H1 (cell line): ENCODE measurements around the gene LTBP3. TPM values are rescaled to one million over a fixed set of nuclear protein-coding genes. Genes with fewer than 3 reads are reported as not detected.

ENCODE experiments used
- CTCF ChIA-PET: fragments of 300-600 bp; sonication (Branson Sonifier 250); formaldehyde crosslinking; loops from one replicate; lab custom pipeline; 2021; ENCODE audit not compliant: partially characterized antibody; lab: Charles Lee
- POLR2A ChIA-PET: fragments of 300-600 bp; sonication (Branson Sonifier 250); formaldehyde crosslinking; loops from one replicate; lab custom pipeline; 2021; ENCODE audit warnings: inconsistent platforms; ENCODE audit not compliant: partially characterized antibody; lab: Charles Lee
- DNase-seq, 2 experiments: peaks; one replicate each; pipeline versions ENCODE4 v3.0.0 to v3.0.0-alpha.2; 2010 to 2022; ENCODE audit warnings: low spot score in 2 of 2, low read depth in 1 of 2, mixed read lengths in 1 of 2
- FAIRE-seq: peaks from 2 replicates; lab custom pipeline; 2011; peaks lifted over from hg19 to GRCh38; lab: Jason Lieb, UNC
- H2AFZ ChIP-seq: 2 replicates; pipeline ENCODE4 v1.8.1; 2012; ENCODE audit warnings: low read length, inconsistent platforms
- H2AK5ac ChIP-seq: 2 replicates; pipeline ENCODE4 v1.6.1; 2013; ENCODE audit warnings: low read depth, low read length
- H2BK120ac ChIP-seq: replicated peaks from 2 replicates; pipeline ENCODE3; 2013; ENCODE audit warnings: low read depth, low read length, inconsistent platforms
- H2BK12ac ChIP-seq: 2 replicates; pipeline ENCODE4 v1.6.1; 2013; ENCODE audit warnings: low read depth, low read length
- H2BK15ac ChIP-seq: 2 replicates; pipeline ENCODE4 v1.6.1; 2013; ENCODE audit warnings: low read length
- H2BK20ac ChIP-seq: 2 replicates; pipeline ENCODE4 v1.6.1; 2013; ENCODE audit warnings: low read length
- H2BK5ac ChIP-seq: 2 replicates; pipeline ENCODE4 v1.6.1; 2013; ENCODE audit warnings: low read depth, low read length
- H3K14ac ChIP-seq: 2 replicates; pipeline ENCODE4 v1.6.1; 2013; ENCODE audit warnings: inconsistent platforms; ENCODE audit not compliant: insufficient read length
- H3K18ac ChIP-seq: 2 replicates; pipeline ENCODE4 v1.6.1; 2013; ENCODE audit warnings: low read length; ENCODE audit errors: extremely low read depth
- H3K23ac ChIP-seq: 2 replicates; pipeline ENCODE4 v1.6.1; 2013; ENCODE audit warnings: inconsistent platforms; ENCODE audit not compliant: insufficient read length
- H3K23me2 ChIP-seq: 2 replicates; pipeline ENCODE4 v1.6.1; 2013; ENCODE audit warnings: low read depth, low read length
- H3K27ac ChIP-seq: 2 replicates; pipeline ENCODE4 v1.6.1; 2011; ENCODE audit warnings: low read depth, low read length, inconsistent platforms
- H3K27me3 ChIP-seq, 4 experiments: replicated peaks in 1 of 4; 1 replicate in 1 of 4; 2 replicates in 3 of 4; pipeline versions ENCODE4 v1.6.1 to v1.8.1; 2011 to 2013; ENCODE audit warnings: low read length in 3 of 4, mild to moderate bottlenecking in 3 of 4, inconsistent platforms in 2 of 4, mixed read lengths in 2 of 4, moderate library complexity in 1 of 4; ENCODE audit not compliant: control insufficient read depth in 3 of 4, insufficient read depth in 3 of 4; ENCODE audit errors: extremely low read depth in 1 of 4
- H3K36me3 ChIP-seq, 4 experiments: 2 replicates each; pipeline versions ENCODE4 v1.6.1 to v1.8.1; 2011 to 2013; ENCODE audit warnings: mild to moderate bottlenecking in 4 of 4, low read length in 3 of 4, moderate library complexity in 2 of 4, control low read depth in 1 of 4, inconsistent platforms in 1 of 4; ENCODE audit not compliant: insufficient read depth in 4 of 4, control insufficient read depth in 2 of 4
- H3K4ac ChIP-seq: replicated peaks from 2 replicates; pipeline ENCODE3; 2013; ENCODE audit warnings: low read length, low read depth, mixed read lengths, inconsistent platforms; ENCODE audit not compliant: insufficient read length
- H3K4me1 ChIP-seq, 4 experiments: replicated peaks in 1 of 4; 1 replicate in 1 of 4; 2 replicates in 3 of 4; pipeline versions ENCODE4 v1.6.1 to v1.8.1; 2011 to 2013; ENCODE audit warnings: low read length in 3 of 4, inconsistent platforms in 2 of 4, mixed read lengths in 1 of 4; ENCODE audit not compliant: insufficient read depth in 4 of 4, control insufficient read depth in 3 of 4
- H3K4me2 ChIP-seq, 2 experiments: 2 replicates each; pipeline versions ENCODE4 v1.6.1 to v1.8.1; 2011 to 2013; ENCODE audit warnings: low read depth in 2 of 2, low read length in 2 of 2, control low read depth in 1 of 2, inconsistent platforms in 1 of 2, mild to moderate bottlenecking in 1 of 2; ENCODE audit not compliant: insufficient read depth in 1 of 2
- H3K4me3 ChIP-seq, 4 experiments: fragments of 200-600, 300-600 bp in 1 of 4; sonication (generic), shearing (Covaris generic), sonication (Bioruptor Twin) in 1 of 4; 2 replicates each; pipeline versions ENCODE4 v1.5.1 to v1.8.1; 2011 to 2016; ENCODE audit warnings: low read length in 4 of 4, low read depth in 3 of 4, control low read depth in 2 of 4, inconsistent platforms in 2 of 4, mild to moderate bottlenecking in 2 of 4, mixed read lengths in 1 of 4, moderate library complexity in 1 of 4; ENCODE audit not compliant: insufficient read depth in 2 of 4; ENCODE audit errors: extremely low read depth in 1 of 4
- H3K56ac ChIP-seq: replicated peaks from 2 replicates; pipeline ENCODE3; 2013; ENCODE audit warnings: low read depth, mild to moderate bottlenecking, mixed read lengths, low read length, inconsistent platforms; ENCODE audit not compliant: insufficient read length
- H3K79me1 ChIP-seq: 2 replicates; pipeline ENCODE4 v1.6.1; 2013; ENCODE audit warnings: low read depth, low read length, control low read depth
- H3K79me2 ChIP-seq, 2 experiments: 2 replicates each; pipeline versions ENCODE4 v1.6.1 to v1.8.1; 2012 to 2013; ENCODE audit warnings: low read length in 2 of 2, mild to moderate bottlenecking in 2 of 2, inconsistent platforms in 1 of 2; ENCODE audit not compliant: insufficient read depth in 2 of 2, control insufficient read depth in 1 of 2
- H3K9ac ChIP-seq, 4 experiments: replicated peaks in 1 of 4; 1 replicate in 1 of 4; 2 replicates in 3 of 4; pipeline versions ENCODE4 v1.6.1 to v1.8.1; 2011 to 2013; ENCODE audit warnings: low read depth in 3 of 4, low read length in 3 of 4, control low read depth in 2 of 4, mild to moderate bottlenecking in 2 of 4, moderate library complexity in 2 of 4, inconsistent platforms in 1 of 4; ENCODE audit errors: extremely low read depth in 1 of 4
- H3K9me3 ChIP-seq, 2 experiments: 2 replicates each; pipeline versions ENCODE4 v1.6.1 to v1.8.1; 2012 to 2013; ENCODE audit warnings: mild to moderate bottlenecking in 2 of 2, moderate library complexity in 2 of 2, control low read depth in 1 of 2, inconsistent platforms in 1 of 2, low read depth in 1 of 2, low read length in 1 of 2, mixed read lengths in 1 of 2; ENCODE audit not compliant: insufficient read depth in 2 of 2
- H4K20me1 ChIP-seq, 2 experiments: replicated peaks in 1 of 2; 2 replicates each; pipeline versions ENCODE3 to v1.8.1; 2011 to 2013; ENCODE audit warnings: inconsistent platforms in 2 of 2, low read length in 2 of 2, mild to moderate bottlenecking in 1 of 2; ENCODE audit not compliant: insufficient read depth in 2 of 2, control insufficient read depth in 1 of 2
- H4K5ac ChIP-seq: 2 replicates; pipeline ENCODE4 v1.6.1; 2013; ENCODE audit warnings: low read length, low read depth, mixed read lengths, inconsistent platforms; ENCODE audit not compliant: insufficient read length
- H4K8ac ChIP-seq: 2 replicates; pipeline ENCODE4 v1.8.0; 2013; ENCODE audit warnings: mild to moderate bottlenecking, moderate library complexity, low read length, inconsistent platforms; ENCODE audit not compliant: insufficient read depth; ENCODE audit errors: extremely low read depth
- H4K91ac ChIP-seq: replicated peaks from 2 replicates; pipeline ENCODE3; 2013; ENCODE audit warnings: low read length, mixed read lengths, inconsistent platforms; ENCODE audit not compliant: insufficient read length
- CHD1 ChIP-seq: IDR thresholded peaks from 2 replicates; pipeline ENCODE4 v1.6.1; 2012; ENCODE audit warnings: low read depth, low read length, improper control_type of control experiment
- CTBP2 ChIP-seq: IDR thresholded peaks from 2 replicates; pipeline ENCODE4 v1.7.0; 2011; ENCODE audit warnings: borderline replicate concordance, mild to moderate bottlenecking, moderate library complexity, mixed read lengths, low read length; ENCODE audit not compliant: insufficient read depth, insufficient read length
- FOSL1 ChIP-seq: IDR thresholded peaks from 2 replicates; pipeline ENCODE4 v1.6.1; 2011; ENCODE audit warnings: mild to moderate bottlenecking, low read depth, low read length, moderate library complexity; ENCODE audit not compliant: insufficient read depth
- GABPA ChIP-seq: IDR thresholded peaks from 2 replicates; pipeline ENCODE4 v1.6.1; 2011; ENCODE audit warnings: mild to moderate bottlenecking, low read length, moderate library complexity, borderline replicate concordance; ENCODE audit not compliant: insufficient read depth
- HDAC6 ChIP-seq: IDR thresholded peaks from one replicate; pipeline ENCODE4 v1.7.1; 2012; ENCODE audit warnings: low read depth, mild to moderate bottlenecking, inconsistent platforms, low read length, moderate library complexity
- JUND ChIP-seq: IDR thresholded peaks from 2 replicates; pipeline ENCODE4 v1.6.1; 2011; ENCODE audit warnings: mild to moderate bottlenecking, improper control_type of control experiment, low read length
- NANOG ChIP-seq: IDR thresholded peaks from 2 replicates; pipeline ENCODE4 v1.6.1; 2011; ENCODE audit warnings: low read length, low read depth, mild to moderate bottlenecking, inconsistent platforms; ENCODE audit not compliant: insufficient read depth, poor library complexity, severe bottlenecking
- SIRT6 ChIP-seq: IDR thresholded peaks from one replicate; pipeline ENCODE4 v1.7.1; 2012; ENCODE audit warnings: low read length, inconsistent platforms
- SIX5 ChIP-seq: IDR thresholded peaks from 2 replicates; pipeline ENCODE4 v1.6.1; 2011; ENCODE audit warnings: mild to moderate bottlenecking, low read depth, low read length
- SRF ChIP-seq: IDR thresholded peaks from 2 replicates; pipeline ENCODE4 v1.6.1; 2011; ENCODE audit warnings: mild to moderate bottlenecking, low read depth, low read length, moderate library complexity
- TBP ChIP-seq: IDR thresholded peaks from 2 replicates; pipeline ENCODE4 v1.6.1; 2011; ENCODE audit warnings: low read depth, low read length, improper control_type of control experiment
- WGBS, 2 experiments: shearing (Covaris generic) in 1 of 2; methylation state at CpG; one replicate each; pipeline versions ENCODE4 v1.1.6 to v1.1.7; 2013 to 2015; ENCODE audit warnings: low lambda C conversion rate in 2 of 2, mixed read lengths in 2 of 2, inconsistent platforms in 1 of 2, low coverage in 1 of 2, missing lambda C conversion rate in 1 of 2; ENCODE audit not compliant: insufficient replicate concordance in 2 of 2, insufficient coverage in 1 of 2, insufficient read length in 1 of 2; ENCODE audit errors: extremely low coverage in 1 of 2, missing lambda C conversion rate in 1 of 2; 5-methylcytosine and 5-hydroxymethylcytosine counted together
- polyA plus RNA-seq, 7 experiments: library from polyadenylated mRNA; depleted of rRNA in 3 of 7; stranded (reverse) in 5 of 7; unstranded in 2 of 7; fragments of >200 nt in 5 of 7; fragments of 200-250 nt in 2 of 7; gene quantifications; 1 replicate in 5 of 7; 2 replicates in 1 of 7; 4 replicates in 1 of 7; pipeline versions ENCODE4 v1.2.1 to v1.2.3, GENCODE V29; 2011 to 2013; ENCODE audit warnings: missing spikeins in 2 of 7, mixed read lengths in 2 of 7
- total RNA-seq: library from RNA; stranded (reverse); fragmentation: NEBNext Ultra II Directional; extraction: Animal tissue kit (Norgen Biotek cat#: 25700); gene quantifications from 2 replicates; pipeline ENCODE4 v1.2.1, GENCODE V29; 2021
- TF ChIP-seq, protein P1 (sequence below), 3 experiments: IDR thresholded peaks; 1 replicate in 2 of 3; 2 replicates in 1 of 3; pipeline versions ENCODE4 v1.5.1 to v1.6.1; 2011; ENCODE audit warnings: low read length in 3 of 3, mild to moderate bottlenecking in 3 of 3, inconsistent platforms in 2 of 3, low read depth in 1 of 3, moderate library complexity in 1 of 3; ENCODE audit not compliant: insufficient read depth in 1 of 3; ENCODE audit errors: control extremely low read depth in 1 of 3

The LTBP3 gene
- total and polyA plus RNA-seq, 2 of the 8 experiments (the other 6 are each of a cell fraction or from before 2014, with no cell fraction given) = 12.8 to 17.8 TPM

DNA sequence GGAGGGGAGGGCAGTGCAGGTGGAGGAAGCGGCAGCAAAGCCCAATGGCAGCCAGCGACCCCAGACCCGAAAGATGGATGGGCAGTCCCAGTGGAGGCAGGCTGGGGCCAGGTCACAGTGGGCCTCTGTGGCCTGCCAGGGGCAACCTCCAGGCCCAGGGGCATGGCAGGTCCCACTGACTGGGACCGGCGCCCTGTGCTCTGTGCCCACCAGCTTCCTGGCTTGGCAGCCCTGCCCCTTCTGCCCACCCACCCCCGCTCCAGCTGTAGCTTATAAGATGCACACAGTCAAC, 41.7 kb upstream of the LTBP3 start:
- WGBS, 2 experiments = 86% methylated on average over 5 of the region's 6 CpGs; no CpG with 5 or more reads in 1 of the 2 experiments
- no peaks in the 10 kb centered on the region for H3K23me2 ChIP-seq
- H3K27ac ChIP-seq = no peak overlapping the region
- H3K79me1 ChIP-seq = no peaks in the 10 kb centered on the region
- ChIA-PET CTCF (interaction anchor here (0.9 to 14.8 kb wide), 2 partner anchors 9 to 59 kb away, joined by 3 to 227 read pairs; partner anchors contain the start of gene KCNK7), POLR2A (interaction anchor here (0.6 to 3.7 kb wide), 4 partner anchors 12 to 193 kb away, joined by 3 to 12 read pairs (median 4); no protein-coding TSS in a partner anchor)
- no peak overlapping the region for H3K4me3 ChIP-seq
- peaks cover 0 to 2% of the 10 kb centered on the region in 2 experiments for H4K20me1 ChIP-seq
- H3K18ac ChIP-seq = no peak overlapping the region
- no peaks in the 10 kb centered on the region for H3K4me1 ChIP-seq
- no peak overlapping the region for H2BK12ac ChIP-seq
- no peak overlapping the region for H4K5ac ChIP-seq
- H3K9ac ChIP-seq = no peak overlapping the region
- no peak overlapping the region for H2BK15ac ChIP-seq
- H3K36me3 ChIP-seq = peaks cover 5 to 21% (median 11%) of the 10 kb centered on the region in 4 experiments; a peak in 6 of 8 replicates
- no peak overlapping the region for H2AFZ ChIP-seq
- H4K91ac ChIP-seq = no peak overlapping the region
- no peak for FAIRE-seq
- no peak overlapping the region for H3K56ac ChIP-seq
- no peak overlapping the region for H3K4ac ChIP-seq
- H3K4me2 ChIP-seq = no peak overlapping the region
- H2BK5ac ChIP-seq = no peak overlapping the region
- H2AK5ac ChIP-seq = no peak overlapping the region
- no peaks in the 10 kb centered on the region; a peak in 1 of 7 replicates for H3K27me3 ChIP-seq
- H3K14ac ChIP-seq = no peak overlapping the region
- H2BK20ac ChIP-seq = no peak overlapping the region
- H3K79me2 ChIP-seq = no peaks in the 10 kb centered on the region
- no peak overlapping the region for H4K8ac ChIP-seq
- no peak overlapping the region for H3K23ac ChIP-seq
- no peak for DNase-seq
- no peaks in the 10 kb centered on the region for H3K9me3 ChIP-seq
- no peak overlapping the region for H2BK120ac ChIP-seq
- TF ChIP-seq CTBP2 = no peak
- no peak for TF ChIP-seq FOSL1
- no peak for TF ChIP-seq GABPA
- TF ChIP-seq CHD1 = no peak
- TF ChIP-seq SRF = no peak
- no peak for TF ChIP-seq SIX5
- TF ChIP-seq NANOG = no peak
- TF ChIP-seq, protein P1, sequence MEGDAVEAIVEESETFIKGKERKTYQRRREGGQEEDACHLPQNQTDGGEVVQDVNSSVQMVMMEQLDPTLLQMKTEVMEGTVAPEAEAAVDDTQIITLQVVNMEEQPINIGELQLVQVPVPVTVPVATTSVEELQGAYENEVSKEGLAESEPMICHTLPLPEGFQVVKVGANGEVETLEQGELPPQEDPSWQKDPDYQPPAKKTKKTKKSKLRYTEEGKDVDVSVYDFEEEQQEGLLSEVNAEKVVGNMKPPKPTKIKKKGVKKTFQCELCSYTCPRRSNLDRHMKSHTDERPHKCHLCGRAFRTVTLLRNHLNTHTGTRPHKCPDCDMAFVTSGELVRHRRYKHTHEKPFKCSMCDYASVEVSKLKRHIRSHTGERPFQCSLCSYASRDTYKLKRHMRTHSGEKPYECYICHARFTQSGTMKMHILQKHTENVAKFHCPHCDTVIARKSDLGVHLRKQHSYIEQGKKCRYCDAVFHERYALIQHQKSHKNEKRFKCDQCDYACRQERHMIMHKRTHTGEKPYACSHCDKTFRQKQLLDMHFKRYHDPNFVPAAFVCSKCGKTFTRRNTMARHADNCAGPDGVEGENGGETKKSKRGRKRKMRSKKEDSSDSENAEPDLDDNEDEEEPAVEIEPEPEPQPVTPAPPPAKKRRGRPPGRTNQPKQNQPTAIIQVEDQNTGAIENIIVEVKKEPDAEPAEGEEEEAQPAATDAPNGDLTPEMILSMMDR (IDR thresholded peaks at IDR 0.05; ENCODE audit: control extremely low read depth in 1 of 3, insufficient read depth in 1 of 3, low read depth in 1 of 3, low read length in 3 of 3) = no peak
- TF ChIP-seq JUND = no peak
- no peak for TF ChIP-seq HDAC6
- no peak for TF ChIP-seq SIRT6
- TF ChIP-seq TBP = no peak
